GM18873 (cell line): ENCODE results near the gene CHRD.
"Not testable (repeated sequence)": the region's sequence is repeated elsewhere in the genome, so short reads cannot be mapped to it uniquely, and the experiment has no call there.

ENCODE experiments used
- ATAC-seq: cut with Tn5 transposase; IDR thresholded peaks from one replicate; pipeline ENCODE4 v1.9.1; 2021; ENCODE audit warnings: mild to moderate bottlenecking, moderate library complexity, moderate number of reproducible peaks; ENCODE audit not compliant: unreplicated experiment, low FRiP score

Gene CHRD

DNA sequence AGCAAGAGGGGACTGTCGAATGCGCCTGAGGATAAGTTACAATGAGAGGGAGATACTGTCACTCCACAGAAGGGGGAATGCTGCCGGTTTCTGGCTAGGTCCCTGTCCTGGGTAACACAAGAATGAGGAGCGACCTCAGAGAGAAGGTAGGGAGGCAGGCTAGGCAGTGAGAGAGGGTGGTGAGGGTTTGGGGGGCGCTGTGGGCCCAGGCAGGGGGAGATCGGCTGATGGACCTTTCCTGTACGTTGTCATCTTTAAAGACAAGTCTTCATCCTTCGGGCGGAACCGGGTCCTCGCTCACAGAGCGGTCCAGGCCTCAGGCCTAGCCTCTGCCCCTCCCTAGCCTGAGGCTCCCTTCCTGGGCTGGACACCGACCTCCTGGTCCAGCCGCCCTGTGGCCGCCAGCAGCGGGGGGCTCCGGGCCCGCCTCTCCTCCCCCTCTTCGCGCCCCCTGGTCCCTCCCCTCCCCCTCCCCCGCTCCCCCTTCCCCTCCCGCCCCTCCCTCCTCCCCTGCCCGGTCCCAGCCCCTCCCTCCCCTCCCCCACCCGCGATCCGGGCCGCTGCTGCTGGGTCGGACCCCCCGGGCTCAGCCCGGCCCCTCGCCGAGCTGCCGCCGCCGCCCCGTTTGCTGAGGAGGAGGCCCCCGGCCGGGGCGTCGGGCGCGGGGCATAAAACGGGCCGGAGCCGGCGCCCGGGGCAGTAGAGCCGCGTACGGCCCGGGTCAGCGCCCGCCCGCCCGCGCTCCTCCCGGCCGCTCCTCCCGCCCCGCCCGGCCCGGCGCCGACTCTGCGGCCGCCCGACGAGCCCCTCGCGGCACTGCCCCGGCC is at the start of gene CHRD:
TSS of gene CHRD (plus strand) at position 697 of the 827 bp plus-strand sequence. CDS start 265 bp downstream, outside the sequence.
- no peak for ATAC-seq

GRCh38 chr3:184332370-184333090 is 47.3 kb upstream of the CHRD start:
- no peak for ATAC-seq

GRCh38 chr3:184333190-184333589 is 46.7 kb upstream of the CHRD start:
- ATAC-seq = no peak

- ATAC-seq = no peak
These were observed 46.2 kb upstream of the CHRD start for GRCh38 chr3:184333700-184334099.

DNA sequence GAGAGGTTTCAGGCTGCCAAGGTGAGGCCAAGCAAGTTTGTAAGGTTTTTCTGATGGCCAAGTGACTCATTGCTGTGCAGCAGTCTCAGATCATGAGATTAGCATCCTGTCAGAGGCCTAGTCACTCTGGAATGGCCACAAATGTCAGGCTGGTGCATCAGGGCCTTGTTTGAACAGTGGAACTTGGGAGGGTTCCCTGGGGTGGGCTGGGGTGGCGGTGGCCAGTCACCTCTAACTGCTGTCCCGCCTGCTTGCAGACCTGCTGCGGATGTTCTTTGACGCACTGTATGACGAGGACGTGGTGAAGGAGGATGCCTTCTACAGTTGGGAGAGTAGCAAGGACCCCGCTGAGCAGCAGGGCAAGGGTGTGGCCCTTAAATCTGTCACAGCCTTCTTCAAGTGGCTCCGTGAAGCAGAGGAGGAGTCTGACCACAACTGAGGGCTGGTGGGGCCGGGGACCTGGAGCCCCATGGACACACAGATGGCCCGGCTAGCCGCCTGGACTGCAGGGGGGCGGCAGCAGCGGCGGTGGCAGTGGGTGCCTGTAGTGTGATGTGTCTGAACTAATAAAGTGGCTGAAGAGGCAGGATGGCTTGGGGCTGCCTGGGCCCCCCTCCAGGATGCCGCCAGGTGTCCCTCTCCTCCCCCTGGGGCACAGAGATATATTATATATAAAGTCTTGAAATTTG is 45.2 kb upstream of the CHRD start:
- ATAC-seq = no peak

- ATAC-seq = no peak
These were observed 44.6 kb upstream of the CHRD start for GRCh38 chr3:184335291-184335660.

- no peak for ATAC-seq
These were observed 44.0 kb upstream of the CHRD start for GRCh38 chr3:184335661-184336546.

- no peak for ATAC-seq
These were observed 43.1 kb upstream of the CHRD start for GRCh38 chr3:184336547-184337398.

DNA sequence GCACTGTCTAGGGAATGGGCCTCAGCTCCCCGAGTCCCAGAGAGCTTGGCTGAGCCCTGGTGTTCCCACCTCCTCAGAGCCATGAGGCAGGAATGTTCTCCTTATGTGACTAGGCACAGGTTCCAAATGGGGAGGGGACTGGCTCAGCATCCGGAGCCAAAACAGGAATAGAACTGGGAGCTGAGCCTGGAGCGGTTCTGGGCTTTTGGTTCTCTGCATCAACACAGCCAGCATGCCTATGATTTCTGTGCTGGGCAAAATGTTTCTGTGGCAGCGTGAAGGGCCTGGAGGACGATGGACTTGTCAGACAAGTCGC is 42.5 kb upstream of the CHRD start, which contains the start of gene FAM131A:
TSS of gene FAM131A (plus strand) at position 202 of the 316 bp plus-strand sequence. CDS start at position 233, 31 bp downstream.
- no peak for ATAC-seq

GRCh38 chr3:184337981-184338380 is 41.9 kb upstream of the CHRD start:
- no peak for ATAC-seq

GRCh38 chr3:184338511-184338945 is 41.3 kb upstream of the CHRD start:
- ATAC-seq = no peak

- ATAC-seq = no peak
These were observed 40.9 kb upstream of the CHRD start for GRCh38 chr3:184339001-184339400.

GRCh38 chr3:184339451-184340135 is 40.3 kb upstream of the CHRD start:
- not testable (repeated sequence) for ATAC-seq

DNA sequence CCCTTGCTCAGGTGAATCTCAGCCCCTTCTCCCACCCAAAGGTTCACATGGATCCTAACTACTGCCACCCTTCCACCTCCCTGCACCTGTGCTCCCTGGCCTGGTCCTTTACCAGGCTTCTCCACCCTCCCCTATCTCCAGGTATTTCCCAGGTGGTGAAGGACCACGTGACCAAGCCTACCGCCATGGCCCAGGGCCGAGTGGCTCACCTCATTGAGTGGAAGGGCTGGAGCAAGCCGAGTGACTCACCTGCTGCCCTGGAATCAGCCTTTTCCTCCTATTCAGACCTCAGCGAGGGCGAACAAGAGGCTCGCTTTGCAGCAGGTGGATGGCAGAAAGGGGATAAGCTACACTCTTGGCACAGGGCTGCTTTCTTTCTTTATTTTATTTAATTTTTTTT is 37.9 kb upstream of the CHRD start:
- ATAC-seq = no peak

- no peak for ATAC-seq
These were observed 36.5 kb upstream of the CHRD start for GRCh38 chr3:184343200-184343876.

DNA sequence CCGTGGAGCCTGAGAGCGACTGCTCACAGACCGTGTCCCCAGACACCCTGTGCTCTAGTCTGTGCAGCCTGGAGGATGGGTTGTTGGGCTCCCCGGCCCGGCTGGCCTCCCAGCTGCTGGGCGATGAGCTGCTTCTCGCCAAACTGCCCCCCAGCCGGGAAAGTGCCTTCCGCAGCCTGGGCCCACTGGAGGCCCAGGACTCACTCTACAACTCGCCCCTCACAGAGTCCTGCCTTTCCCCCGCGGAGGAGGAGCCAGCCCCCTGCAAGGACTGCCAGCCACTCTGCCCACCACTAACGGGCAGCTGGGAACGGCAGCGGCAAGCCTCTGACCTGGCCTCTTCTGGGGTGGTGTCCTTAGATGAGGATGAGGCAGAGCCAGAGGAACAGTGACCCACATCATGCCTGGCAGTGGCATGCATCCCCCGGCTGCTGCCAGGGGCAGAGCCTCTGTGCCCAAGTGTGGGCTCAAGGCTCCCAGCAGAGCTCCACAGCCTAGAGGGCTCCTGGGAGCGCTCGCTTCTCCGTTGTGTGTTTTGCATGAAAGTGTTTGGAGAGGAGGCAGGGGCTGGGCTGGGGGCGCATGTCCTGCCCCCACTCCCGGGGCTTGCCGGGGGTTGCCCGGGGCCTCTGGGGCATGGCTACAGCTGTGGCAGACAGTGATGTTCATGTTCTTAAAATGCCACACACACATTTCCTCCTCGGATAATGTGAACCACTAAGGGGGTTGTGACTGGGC is 35.1 kb upstream of the CHRD start:
- ATAC-seq = no peak

- no peak for ATAC-seq
These were observed 34.3 kb upstream of the CHRD start for GRCh38 chr3:184345317-184346144.
